Ureter (tissue), 1 donor: ENCODE data around the gene TMEM63A. TPM values are rescaled to one million over a fixed set of nuclear protein-coding genes. Genes with fewer than 3 reads are reported as not detected.
"Not testable (repeated sequence)": the region's sequence is repeated elsewhere in the genome, so short reads cannot be mapped to it uniquely, and the experiment has no call there.

Experiments used
- DNase-seq: peaks from one replicate; pipeline ENCODE4 v3.0.0-alpha.2; 2020; ENCODE audit warnings: low spot score
- total RNA-seq: library from RNA; stranded (reverse); gene quantifications from one replicate; pipeline ENCODE4 v1.2.4, GENCODE V29; 2023
- donor health status: DM: yes; HTN: yes; CAD: no.

Gene TMEM63A
- 191 TPM for total RNA-seq

- DNase-seq, result peak; percentile 95
Observed at GRCh38 chr1:225881959-225882693, at the start of gene TMEM63A. Gene TMEM63A (minus strand): TSS chr1:225882380. CDS start chr1:225877580, 4,800 bp downstream.

- no peak for DNase-seq
Observed at GRCh38 chr1:225931270-225932136, 49.3 kb upstream of the TMEM63A start.

- DNase-seq, result no peak
Observed at GRCh38 chr1:225930566-225930965, 48.4 kb upstream of the TMEM63A start.

- not testable (repeated sequence) for DNase-seq
Observed at GRCh38 chr1:225929462-225929861, 47.3 kb upstream of the TMEM63A start.

- no peak for DNase-seq
Observed at GRCh38 chr1:225928186-225929175, 46.3 kb upstream of the TMEM63A start.

- no peak for DNase-seq
Observed at GRCh38 chr1:225926551-225927113, 44.5 kb upstream of the TMEM63A start.

- peak; percentile 96 for DNase-seq
Observed at GRCh38 chr1:225923692-225924555, 41.7 kb upstream of the TMEM63A start, which contains the start of gene PYCR2. Gene PYCR2 (minus strand): TSS chr1:225924250. CDS start chr1:225924110, 140 bp downstream.

GRCh38 chr1:225923381-225923691 lies 41.2 kb upstream of the TMEM63A start:
- no peak for DNase-seq

GRCh38 chr1:225921734-225922709 lies 39.8 kb upstream of the TMEM63A start:
- DNase-seq, result peak; percentile 79

GRCh38 chr1:225919906-225920305 lies 37.7 kb upstream of the TMEM63A start:
- DNase-seq, result peak; percentile 77

GRCh38 chr1:225918280-225918679 lies 36.1 kb upstream of the TMEM63A start:
- DNase-seq, result no peak

- DNase-seq, result no peak
Observed at GRCh38 chr1:225917536-225917935, 35.4 kb upstream of the TMEM63A start.

GRCh38 chr1:225917101-225917500 lies 34.9 kb upstream of the TMEM63A start:
- no peak for DNase-seq

GRCh38 chr1:225915538-225915991 lies 33.4 kb upstream of the TMEM63A start:
- no peak for DNase-seq

GRCh38 chr1:225914947-225915346 lies 32.8 kb upstream of the TMEM63A start:
- DNase-seq, result no peak

- no peak for DNase-seq
Observed at GRCh38 chr1:225914391-225914790, 32.2 kb upstream of the TMEM63A start.

GRCh38 chr1:225911191-225912130 lies 29.3 kb upstream of the TMEM63A start:
- peak; percentile 73 for DNase-seq

GRCh38 chr1:225909477-225909876 lies 27.3 kb upstream of the TMEM63A start:
- no peak for DNase-seq
